Effector CD8-positive, alpha-beta T cell (primary cell): ENCODE results near the gene UBC.
"Not testable (repeated sequence)": the region's sequence is repeated elsewhere in the genome, so short reads cannot be mapped to it uniquely, and the experiment has no call there.

Source experiments
- DNase-seq: peaks from one replicate; lab custom pipeline; 2025; lab: John Stamatoyannopoulos, UW
- total RNA-seq, 4 experiments: gene quantifications; one replicate each; lab custom pipeline; 2026; lab: John Stamatoyannopoulos, UW

The UBC gene
- 973 to 1,504 (median 1,308) reads per million in 4 experiments for total RNA-seq

DNA sequence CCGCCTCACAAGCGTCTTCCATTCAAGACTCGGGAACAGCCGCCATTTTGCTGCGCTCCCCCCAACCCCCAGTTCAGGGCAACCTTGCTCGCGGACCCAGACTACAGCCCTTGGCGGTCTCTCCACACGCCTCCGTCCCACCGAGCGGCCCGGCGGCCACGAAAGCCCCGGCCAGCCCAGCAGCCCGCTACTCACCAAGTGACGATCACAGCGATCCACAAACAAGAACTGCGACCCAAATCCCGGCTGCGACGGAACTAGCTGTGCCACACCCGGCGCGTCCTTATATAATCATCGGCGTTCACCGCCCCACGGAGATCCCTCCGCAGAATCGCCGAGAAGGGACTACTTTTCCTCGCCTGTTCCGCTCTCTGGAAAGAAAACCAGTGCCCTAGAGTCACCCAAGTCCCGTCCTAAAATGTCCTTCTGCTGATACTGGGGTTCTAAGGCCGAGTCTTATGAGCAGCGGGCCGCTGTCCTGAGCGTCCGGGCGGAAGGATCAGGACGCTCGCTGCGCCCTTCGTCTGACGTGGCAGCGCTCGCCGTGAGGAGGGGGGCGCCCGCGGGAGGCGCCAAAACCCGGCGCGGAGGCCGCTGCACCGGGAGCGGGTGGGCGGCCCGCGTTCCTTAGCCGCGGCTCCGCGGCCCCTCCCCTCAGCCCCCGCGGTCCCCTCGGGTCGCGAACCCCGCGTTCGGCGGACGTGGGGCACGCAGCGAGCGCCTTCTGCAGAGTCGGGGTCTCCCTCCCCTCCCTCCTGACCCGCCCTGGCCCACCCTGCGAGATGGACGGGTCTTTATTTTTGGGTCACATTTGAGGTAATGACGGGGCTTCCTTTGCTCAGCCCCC, at the start of gene UBC:
Gene UBC (minus strand): TSS at position 259 of the 847 bp plus-strand sequence. CDS start 879 bp downstream, outside the sequence.
- DNase-seq, result no peak

DNA sequence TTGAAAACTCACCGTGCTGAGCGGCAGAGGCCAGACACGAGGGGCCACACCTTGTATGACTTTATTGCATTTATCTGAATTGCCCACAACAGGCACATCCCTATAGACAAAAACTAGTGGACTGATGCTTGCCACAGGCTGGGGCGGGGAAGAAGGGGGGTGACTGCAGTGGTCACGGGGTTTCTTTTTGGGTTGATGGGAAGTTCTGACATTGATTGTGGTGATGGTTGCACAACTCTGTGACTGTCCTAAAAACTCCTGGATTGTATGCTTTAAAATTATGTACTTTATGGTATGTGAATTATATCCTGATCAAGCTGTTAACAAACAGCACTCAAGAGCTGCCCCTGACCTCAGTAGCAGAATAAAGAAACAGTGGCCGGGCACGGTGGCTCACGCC, 48.8 kb upstream of the UBC start:
- DNase-seq, result no peak

DNA sequence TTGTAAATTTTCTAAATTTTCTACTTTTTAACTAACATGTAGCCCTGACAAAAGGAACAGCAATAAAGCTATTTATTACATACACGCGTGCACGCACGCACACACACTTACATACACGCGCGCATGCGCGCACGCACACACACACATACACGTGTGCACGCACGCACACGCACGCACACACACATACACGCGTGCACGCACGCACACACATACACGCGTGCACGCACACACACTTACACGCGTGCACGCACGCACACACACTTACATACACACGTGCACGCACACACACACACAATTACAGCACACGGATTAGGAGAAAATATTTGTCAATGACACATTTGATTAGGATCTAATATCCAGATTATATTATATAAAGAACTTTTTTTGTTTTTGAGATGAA, 46.6 kb upstream of the UBC start:
- DNase-seq, result no peak

DNA sequence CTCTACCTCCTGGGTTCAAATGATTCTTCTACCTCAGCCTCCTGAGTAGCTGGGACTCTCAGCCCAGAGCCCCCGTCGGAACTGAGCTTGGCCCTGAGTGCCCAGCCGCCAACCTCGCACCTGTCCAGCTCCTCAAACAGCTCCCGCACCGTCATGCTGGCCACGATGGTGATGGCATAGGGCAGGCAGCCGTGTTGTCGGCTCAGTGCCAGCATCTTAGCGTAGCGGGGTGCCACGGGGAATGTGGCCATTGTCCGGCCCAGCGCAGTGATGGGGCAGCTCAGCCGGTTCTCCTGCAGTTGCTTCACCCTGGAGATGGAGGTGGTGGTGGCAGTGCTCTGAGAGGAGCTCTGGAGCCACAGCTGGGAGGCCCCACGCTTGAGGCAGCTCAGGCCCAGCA, 42.1 kb upstream of the UBC start:
- no peak for DNase-seq

DNA sequence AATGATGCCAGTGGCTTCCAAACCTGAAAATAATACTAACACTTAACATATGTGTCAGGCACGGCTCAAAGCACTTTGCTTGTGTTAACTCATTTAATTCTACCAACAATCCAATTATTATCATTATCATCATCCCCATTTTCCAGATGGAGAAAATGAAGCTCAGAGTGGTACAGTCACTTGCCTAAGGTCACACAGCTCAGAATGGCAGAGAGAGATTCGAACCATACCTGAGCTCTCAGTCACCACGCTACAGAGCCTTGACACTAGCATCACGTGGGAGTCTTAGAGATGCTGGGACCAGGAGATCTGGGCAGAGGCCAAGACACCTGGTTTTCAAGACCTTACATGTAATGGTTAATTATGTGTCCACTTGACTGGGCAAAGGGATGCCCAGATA, 40.3 kb upstream of the UBC start:
- DNase-seq, result no peak

DNA sequence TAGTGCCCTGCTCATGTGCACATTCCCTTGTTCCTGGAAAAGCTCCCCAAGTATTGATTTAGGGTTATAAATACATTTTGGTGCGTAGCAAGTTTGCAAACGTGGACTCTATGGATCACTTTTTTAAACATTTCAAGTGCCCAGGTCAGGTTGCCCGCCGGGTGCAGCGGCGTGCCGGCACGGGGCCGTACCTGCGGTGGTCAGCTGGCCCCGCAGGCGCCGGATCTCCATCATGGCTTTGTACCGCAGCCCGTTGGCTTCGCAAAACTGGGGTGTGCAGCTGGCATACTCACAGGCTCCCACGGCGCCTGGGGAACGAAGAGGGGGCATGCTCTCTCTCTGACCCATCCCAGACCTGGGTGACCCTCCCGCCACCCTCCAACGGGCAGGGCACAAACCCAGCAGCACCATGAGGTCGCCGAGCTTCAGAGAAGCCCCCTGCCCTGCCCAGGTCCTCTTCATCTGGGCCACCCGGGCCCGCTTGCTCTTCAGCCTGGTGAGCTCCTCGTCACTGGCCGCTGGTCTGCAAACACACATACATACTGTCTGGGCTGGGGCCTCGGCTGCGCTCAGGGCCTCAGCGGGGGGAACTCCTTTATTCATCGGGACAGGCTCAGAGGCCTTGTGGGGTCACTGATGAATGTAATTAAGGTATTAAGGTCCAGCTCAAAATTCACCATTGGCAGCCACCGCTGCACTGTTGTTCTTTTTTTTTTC, 39.4 kb upstream of the UBC start:
- DNase-seq, result no peak

DNA sequence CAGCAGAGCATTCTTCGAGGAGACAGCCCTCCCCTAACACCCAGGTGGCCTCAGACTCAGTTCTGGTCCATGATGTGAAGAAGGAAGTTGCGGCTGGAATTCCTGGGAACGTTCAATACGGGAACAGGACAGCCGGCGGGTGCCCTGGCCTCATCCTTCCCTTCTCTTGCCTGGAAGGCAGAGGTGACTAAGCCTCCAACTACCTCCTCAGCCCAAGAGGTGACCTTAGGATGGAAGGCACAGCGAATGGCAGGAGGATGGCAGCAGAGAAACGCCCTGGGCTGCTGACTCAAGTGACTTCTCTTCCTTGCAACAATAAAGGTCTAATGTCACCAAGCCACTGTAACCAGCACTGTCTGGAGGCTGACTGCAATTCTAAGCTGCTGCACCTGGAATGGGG, 38.4 kb upstream of the UBC start:
- DNase-seq, result no peak

DNA sequence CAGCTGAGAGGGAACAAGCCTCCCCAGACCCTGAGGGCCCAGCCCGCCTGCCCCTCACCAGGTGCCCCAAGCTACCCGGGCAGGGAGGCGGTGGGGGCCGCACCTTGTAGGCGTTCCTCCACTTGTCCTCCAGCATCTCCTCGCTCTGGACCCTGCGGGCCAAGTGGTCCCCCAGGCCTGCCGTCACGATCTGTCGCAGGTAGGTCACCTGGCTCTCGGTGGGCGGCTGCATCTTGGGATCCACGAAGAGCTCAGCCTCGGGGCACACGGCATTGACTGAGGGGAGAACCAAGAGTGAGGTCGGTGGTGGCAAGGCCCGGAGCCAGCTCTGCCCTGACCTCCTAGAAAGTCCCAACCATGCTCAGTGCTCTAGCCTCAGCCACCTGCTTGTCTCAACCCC, 37.8 kb upstream of the UBC start:
- no peak for DNase-seq

DNA sequence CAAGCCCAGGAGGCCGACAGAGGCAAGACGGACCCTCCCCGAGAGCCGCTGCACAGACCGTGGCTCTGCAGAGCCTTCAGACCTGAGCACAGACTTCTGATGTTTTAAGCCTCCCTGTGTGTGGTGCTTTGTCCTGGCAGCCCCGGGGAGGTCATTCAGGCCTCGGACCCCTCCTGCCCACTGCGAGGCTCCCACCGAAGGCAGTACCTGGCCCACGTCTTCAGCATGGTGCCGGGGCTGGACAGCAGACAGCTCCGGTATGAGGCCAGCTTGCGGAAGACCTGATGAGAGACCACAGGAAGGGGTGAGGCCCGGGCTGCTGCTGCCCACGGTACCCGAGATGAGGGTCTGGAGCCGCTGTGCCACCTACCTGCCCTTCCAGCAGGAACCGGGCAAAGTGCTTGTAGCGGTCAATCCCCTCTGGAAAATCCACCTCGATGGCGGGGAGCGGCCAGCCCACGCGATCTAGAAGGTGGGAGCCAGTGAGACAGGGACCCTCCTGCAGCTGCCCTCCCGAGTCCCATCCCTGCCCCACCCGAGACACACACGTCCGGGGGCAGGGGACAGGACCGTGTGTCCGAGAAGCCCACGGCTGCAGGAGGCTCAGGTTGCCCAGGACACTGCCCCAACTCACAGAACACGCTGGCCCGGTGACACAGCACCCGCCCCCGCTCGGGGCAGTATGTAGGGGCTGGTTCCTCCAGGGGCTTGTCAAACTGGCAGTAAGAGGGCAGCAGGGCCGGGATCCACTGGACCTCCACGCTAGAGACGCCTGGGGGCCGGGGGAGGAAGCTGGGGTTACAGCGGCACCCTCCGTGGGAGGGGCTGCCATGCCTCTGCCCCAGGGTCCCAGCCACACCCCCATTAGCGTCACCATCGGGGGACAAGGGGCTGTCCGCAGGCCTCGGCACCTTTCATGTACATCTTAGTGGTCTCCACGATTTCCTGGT, 35.6 kb upstream of the UBC start:
- no peak for DNase-seq

DNA sequence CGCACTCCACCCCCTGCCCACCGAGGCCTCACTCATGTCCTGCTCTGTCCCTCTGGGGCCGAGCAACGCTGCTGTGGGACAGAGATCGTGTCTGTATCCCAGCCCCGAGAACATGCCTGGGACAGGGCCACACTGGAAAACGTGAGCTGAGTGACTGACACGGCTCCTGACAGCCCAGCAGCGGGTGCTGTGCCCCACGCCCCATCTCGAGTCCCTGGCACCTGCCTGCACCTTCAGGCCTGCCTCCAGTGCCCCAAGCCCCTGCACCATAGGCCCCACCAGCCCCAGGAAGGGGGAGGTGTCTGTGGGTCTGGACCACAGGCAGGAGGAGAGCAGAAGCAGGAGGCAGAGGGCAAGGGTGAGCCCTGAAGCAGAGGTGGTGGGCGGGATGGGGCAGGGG, 34.6 kb upstream of the UBC start:
- no peak for DNase-seq

DNA sequence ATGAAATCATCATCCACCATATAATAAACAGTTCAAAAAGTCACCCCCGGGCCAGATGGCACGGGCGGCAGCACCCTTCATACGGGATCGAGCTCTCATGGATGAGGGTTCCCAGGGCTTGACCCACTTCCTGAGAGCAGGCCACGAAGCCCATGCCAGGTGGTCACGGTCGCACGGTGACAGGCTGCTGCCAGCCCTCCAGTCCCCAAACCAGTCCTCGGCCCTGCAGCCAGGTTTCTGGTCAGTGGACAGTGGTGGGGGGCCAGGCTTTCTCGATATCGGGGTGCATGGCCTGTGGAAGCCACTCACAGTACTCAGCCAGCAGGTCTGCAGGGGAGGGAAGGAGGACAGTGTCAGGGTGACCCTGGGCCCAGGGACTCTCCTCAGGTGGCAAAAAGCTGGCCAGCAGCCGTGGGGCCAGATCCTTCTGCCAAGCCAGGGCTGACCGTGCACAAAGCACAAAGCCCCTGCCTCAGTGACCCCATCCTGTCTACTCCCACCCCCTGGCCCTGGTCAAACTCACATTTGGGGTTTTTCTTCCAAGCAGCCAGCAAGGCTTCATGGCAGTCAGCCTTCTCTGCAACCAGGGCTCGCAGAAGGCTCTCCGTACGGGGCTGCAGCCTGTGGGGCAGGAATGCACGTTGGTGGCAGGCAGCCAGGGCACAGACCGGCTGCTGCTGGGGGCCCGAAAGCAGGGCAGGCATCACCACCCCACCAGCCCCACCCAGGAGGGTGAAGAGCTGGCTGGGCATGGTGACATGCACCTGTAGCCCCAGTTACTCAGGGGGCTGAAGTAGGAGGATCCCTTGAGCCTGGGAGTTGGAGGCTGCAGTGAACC, 33.3 kb upstream of the UBC start:
- no peak for DNase-seq

DNA sequence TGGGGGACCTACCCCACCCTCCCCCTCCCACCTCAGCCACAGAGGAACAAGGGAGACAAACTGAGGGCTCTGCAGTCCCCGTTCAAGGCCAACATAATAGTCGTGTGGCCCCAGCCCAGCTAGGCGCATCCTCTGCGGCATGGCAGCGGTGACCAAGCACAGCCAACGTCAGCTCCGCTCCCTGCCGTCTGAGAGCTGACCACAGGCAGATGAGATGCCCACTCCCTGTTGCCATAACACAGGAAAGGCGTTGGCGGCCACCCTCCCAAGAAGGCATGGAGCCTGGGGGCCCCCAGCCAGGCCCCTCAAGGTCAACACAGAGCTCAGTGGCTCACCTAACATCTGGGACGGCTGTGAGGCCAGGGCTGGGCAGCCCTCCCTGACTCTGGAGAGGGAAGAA, 32.6 kb upstream of the UBC start:
- DNase-seq, result no peak

DNA sequence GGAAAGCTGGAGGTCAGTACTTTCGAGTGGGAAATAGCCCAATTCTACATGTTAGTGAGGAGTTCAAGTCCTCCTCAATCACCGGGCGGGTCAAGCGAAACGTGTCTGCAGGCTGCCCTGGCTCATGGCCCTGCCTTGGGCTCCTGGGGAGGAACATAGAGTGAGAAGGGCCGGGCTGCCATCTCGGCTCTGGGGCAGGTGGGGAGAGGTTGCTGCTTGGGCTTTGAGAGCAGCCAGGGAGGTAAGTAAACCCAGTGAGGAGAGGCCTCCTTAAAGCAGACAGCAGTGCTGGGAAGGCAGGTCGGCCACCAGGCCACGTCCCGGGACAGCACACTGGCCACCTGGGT, 32.0 kb upstream of the UBC start:
- no peak for DNase-seq

DNA sequence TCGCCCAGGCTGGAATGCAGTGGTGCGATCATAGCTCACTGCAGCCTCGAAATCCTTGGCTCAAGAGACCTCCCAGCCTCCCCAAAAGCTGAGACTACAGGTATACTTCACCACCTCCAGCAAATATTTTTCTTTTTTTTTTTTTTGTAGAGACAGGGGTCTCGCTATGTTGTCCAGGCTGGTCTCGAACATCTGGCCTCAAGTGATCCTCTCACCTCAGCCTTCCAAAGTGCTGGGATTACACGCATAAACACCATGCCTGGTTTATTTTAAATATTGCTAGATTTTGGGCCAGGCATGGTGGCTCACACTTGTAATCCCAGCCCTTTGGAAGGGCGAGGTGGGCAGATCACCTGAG, 26.7 kb upstream of the UBC start:
- no peak for DNase-seq

DNA sequence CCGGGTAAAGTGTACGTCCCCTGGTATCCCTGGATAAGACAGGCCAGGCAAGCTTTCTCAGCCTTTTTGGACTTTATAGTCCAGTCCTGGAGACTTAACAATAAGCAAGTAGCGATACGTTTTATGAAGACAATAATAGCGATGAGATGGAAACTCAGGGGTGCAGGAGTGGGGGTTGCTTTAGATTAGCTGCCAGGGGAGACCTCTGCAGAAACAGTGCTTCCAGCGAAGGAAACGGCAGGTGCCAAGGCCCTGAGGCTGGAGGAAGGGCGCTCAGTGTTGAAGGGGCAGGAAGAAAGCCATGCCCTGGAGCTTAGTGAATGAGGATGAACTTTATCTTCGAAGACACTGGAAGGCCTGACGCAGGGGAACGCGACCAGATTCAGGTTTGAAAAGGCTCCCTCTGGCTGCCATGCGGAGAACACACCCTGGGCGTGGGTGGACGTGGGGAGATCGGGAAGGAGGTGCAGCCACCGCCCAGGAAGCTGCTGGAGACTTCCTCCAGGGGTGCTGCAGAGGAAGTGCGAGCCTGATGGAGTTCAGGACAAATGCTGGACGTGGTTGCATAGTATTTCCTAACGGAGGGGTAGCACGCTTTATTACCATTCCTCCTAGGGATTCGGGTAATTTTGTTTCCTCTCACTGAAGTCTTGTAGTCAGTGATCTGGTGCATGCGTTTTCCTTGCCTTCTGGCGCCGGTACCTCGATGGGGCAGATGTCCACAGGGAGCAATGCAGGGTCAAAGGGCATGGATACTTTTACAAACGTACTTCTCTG, 26.1 kb upstream of the UBC start:
- no peak for DNase-seq

DNA sequence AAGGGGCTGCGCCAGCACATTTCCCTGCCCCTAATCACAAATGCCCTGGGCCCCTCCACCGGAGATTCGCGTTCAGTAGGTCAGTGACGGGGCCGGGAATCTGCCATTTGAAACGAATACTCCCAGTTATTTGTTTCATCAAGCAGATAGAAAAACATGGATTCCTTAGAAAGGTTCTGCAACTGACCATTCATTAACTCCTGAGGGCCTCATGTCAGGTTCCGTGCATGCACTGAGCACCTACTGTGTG, 25.6 kb upstream of the UBC start:
- DNase-seq, result no peak

DNA sequence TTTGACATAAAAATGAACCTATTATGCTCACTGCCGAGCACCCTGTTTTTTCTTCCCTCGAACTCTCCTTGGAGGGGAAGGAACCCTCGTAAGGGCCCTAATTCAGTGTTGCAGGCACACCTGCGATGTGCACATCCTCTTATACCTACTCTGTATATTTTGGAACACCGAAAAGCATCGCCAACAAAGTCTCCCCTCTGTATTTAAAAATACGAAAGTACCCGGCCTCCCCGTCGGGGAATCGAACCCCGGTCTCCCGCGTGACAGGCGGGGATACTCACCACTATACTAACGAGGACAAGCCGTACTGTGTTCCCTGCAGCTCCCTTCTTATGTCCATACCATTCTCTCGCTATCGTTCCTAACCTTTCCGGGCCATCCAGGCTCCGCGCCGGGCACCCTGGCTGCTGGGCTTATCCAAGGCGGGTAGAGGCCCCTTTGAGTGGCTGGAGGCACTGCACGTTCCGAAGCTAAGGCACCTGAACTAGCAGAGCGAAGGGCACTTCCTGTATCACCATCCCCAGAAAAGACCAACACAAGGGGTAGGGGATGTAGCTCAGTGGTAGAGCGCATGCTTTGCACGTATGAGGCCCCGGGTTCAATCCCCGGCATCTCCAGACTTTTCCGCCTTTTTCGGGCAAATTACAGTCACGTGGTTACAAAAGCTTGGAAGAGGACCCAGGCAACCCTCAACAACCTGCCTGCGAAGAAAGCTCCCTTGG, 25.1 kb upstream of the UBC start:
- no peak for DNase-seq

DNA sequence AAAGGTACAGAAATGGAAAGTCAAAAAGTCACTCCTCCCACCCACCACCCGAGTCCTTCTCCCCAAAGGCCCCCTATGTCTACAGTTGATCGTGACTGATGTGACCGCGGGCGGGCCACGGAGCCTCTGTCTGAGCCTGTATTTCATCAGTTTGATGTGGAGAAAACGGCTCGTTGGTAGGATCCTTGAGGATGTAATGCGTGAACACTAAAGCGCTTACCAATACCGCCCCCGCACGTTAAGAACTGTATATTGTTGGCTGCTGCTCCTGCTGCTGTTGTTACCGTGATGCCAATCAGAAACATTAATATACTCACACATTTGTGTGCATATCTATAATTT, 24.6 kb upstream of the UBC start:
- DNase-seq, result no peak

DNA sequence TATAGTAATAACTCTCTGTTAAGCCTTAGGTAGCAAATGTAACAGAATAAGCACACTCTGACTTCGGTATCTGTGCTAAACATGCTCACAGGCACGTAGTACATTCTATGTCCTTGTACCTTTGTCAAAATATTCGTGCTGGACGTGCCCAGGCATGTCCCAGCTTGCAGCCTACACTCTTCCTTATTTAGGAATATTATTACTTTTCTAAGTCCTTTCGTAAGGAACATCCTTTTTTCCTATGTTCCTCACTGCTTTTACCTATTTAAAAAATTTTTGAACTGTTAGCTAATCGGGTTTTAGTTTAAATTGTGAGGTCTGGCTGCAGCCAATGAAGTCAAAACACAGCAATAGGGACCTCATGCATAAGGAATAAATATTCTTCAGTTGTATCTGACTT, 24.1 kb upstream of the UBC start:
- DNase-seq, result no peak

DNA sequence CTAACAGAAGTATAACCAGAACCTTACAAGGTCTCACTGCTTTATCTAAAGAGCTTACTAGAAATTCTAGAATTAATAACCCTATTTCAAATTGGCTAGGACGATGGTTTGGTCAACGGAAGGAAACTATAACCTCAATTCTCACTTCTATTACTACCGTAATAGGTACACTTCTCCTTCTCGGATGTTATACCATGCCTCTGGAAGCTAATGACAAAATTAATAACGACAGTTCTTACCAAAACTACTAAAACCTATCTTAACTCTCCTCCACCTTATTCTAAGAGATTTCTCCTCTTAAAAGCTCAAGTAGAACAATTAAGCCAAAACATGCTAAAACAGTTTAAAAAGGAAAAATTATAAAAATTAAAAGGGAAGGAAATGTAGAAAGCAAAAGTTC, 23.7 kb upstream of the UBC start:
- no peak for DNase-seq

DNA sequence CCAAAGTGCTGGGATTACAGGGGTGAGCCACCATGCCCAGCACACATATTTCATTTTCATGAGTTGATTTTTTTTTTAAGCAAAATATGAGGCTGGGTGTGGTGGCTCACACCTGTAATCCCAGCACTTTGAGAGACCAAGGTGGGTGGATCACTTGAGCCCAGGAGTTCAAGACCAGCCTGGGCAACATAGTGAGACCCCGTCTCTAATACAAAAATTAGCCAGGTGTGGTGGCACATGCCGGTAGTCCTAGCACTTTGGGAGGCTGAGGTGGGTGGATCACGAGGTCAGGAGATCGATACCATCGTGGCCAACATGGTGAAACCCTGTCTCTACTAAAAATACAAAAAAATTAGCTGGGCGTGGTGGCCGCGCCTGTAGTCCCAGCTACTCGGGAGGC, 17.1 kb upstream of the UBC start:
- DNase-seq, result not testable (repeated sequence)
